Measurements from ENCODE around the gene CACFD1. TPM values are rescaled to one million over a fixed set of nuclear protein-coding genes. Genes with fewer than 3 reads are reported as not detected.

CACFD1 gene
- total RNA-seq, 1 donor from 2014 or later: 9.1 TPM

GRCh38 chr9:133518200-133518599, 58.4 kb downstream of the CACFD1 start:
- no peaks in the 10 kb centered on the region for H3K9me3 ChIP-seq
- no peaks in the 10 kb centered on the region for H3K4me1 ChIP-seq
- no peak for TF ChIP-seq CTCF (IDR thresholded peaks at IDR 0.05)
- no peak for TF ChIP-seq POLR2A (IDR thresholded peaks at IDR 0.05)
- TF ChIP-seq POLR2AphosphoS5 (IDR thresholded peaks at IDR 0.05; ENCODE audit: insufficient read depth in 1 of 2, low read depth in 1 of 2): no peak
- no peak for DNase-seq (ENCODE audit: extremely low spot score in 2 of 2)
- intact Hi-C loops (cut with DNase I): no loop called here
- no peaks in the 10 kb centered on the region for H3K27me3 ChIP-seq
- no peak overlapping the region for H3K4me3 ChIP-seq
- H3K27ac ChIP-seq: no peak overlapping the region
- H3K36me3 ChIP-seq: no peaks in the 10 kb centered on the region

GRCh38 chr9:133518706-133519449, 59.1 kb downstream of the CACFD1 start:
- no peaks in the 10 kb centered on the region for H3K27me3 ChIP-seq
- no peak overlapping the region for H3K27ac ChIP-seq
- DNase-seq (ENCODE audit: extremely low spot score in 2 of 2): no peak
- TF ChIP-seq POLR2AphosphoS5 (IDR thresholded peaks at IDR 0.05; ENCODE audit: insufficient read depth in 1 of 2, low read depth in 1 of 2) (no peak), CTCF (IDR thresholded peaks at IDR 0.05) (no peak), POLR2A (IDR thresholded peaks at IDR 0.05) (no peak)
- intact Hi-C loops (cut with DNase I): no loop called here
- no peak overlapping the region for H3K4me3 ChIP-seq
- H3K9me3 ChIP-seq: no peaks in the 10 kb centered on the region
- H3K36me3 ChIP-seq: no peaks in the 10 kb centered on the region
- no peaks in the 10 kb centered on the region for H3K4me1 ChIP-seq

- Histone ChIP-seq H3K4me1 (no peaks in the 10 kb centered on the region), H3K36me3 (no peaks in the 10 kb centered on the region), H3K9me3 (no peaks in the 10 kb centered on the region), H3K27me3 (no peaks in the 10 kb centered on the region), H3K27ac (no peak overlapping the region), H3K4me3 (no peak overlapping the region)
- intact Hi-C loops (cut with DNase I): no loop called here
- TF ChIP-seq POLR2AphosphoS5 (IDR thresholded peaks at IDR 0.05; ENCODE audit: insufficient read depth in 1 of 2, low read depth in 1 of 2) (no peak), POLR2A (IDR thresholded peaks at IDR 0.05) (no peak), CTCF (IDR thresholded peaks at IDR 0.05) (no peak)
- no peak for DNase-seq (ENCODE audit: extremely low spot score in 2 of 2)
Measured at GRCh38 chr9:133519693-133520092, 59.9 kb downstream of the CACFD1 start.

- H3K4me3 ChIP-seq: no peak overlapping the region
- no peak for DNase-seq (ENCODE audit: extremely low spot score in 2 of 2)
- no peaks in the 10 kb centered on the region for H3K27me3 ChIP-seq
- H3K9me3 ChIP-seq: no peaks in the 10 kb centered on the region
- no peak overlapping the region for H3K27ac ChIP-seq
- no peak for TF ChIP-seq CTCF (IDR thresholded peaks at IDR 0.05)
- TF ChIP-seq POLR2AphosphoS5 (IDR thresholded peaks at IDR 0.05; ENCODE audit: insufficient read depth in 1 of 2, low read depth in 1 of 2): no peak
- no peak for TF ChIP-seq POLR2A (IDR thresholded peaks at IDR 0.05)
- H3K36me3 ChIP-seq: no peaks in the 10 kb centered on the region
- H3K4me1 ChIP-seq: no peaks in the 10 kb centered on the region
- intact Hi-C loops (cut with DNase I): no loop called here
Measured at GRCh38 chr9:133520121-133520835, 60.5 kb downstream of the CACFD1 start.

Other genes with a start within 250 kb of the CACFD1 start
- 17.2 TPM for gene ABO, start 184.8 kb upstream of the CACFD1 start, total RNA-seq
- 12.8 TPM for gene SURF6, start 123.8 kb upstream of the CACFD1 start, total RNA-seq
- gene MED22, start 111.8 kb upstream of the CACFD1 start, total RNA-seq: 32.9 TPM
- 1,889 TPM for gene RPL7A, start 111.8 kb upstream of the CACFD1 start, total RNA-seq
- 31.2 TPM for gene SURF1, start 103.5 kb upstream of the CACFD1 start, total RNA-seq
- 19.9 TPM for gene SURF2, start 103.4 kb upstream of the CACFD1 start, total RNA-seq
- 112 TPM for gene SURF4, start 83.9 kb upstream of the CACFD1 start, total RNA-seq
- not detected for gene STKLD1, start 83.6 kb upstream of the CACFD1 start, total RNA-seq
- gene REXO4, start 42.0 kb upstream of the CACFD1 start, total RNA-seq: 17.2 TPM
- 2.0 TPM for gene ADAMTS13, start 37.6 kb upstream of the CACFD1 start, total RNA-seq
- gene SLC2A6, start 19.1 kb downstream of the CACFD1 start, total RNA-seq: 3.7 TPM
- gene MYMK, start 65.0 kb downstream of the CACFD1 start, total RNA-seq: not detected
- 2.0 TPM for gene ADAMTSL2, start 74.7 kb downstream of the CACFD1 start, total RNA-seq
- gene FAM163B, start 149.4 kb downstream of the CACFD1 start, total RNA-seq: not detected
- 12.0 TPM for gene DBH, start 176.4 kb downstream of the CACFD1 start, total RNA-seq

Data from vagina (tissue), 2 donors.